Neutrophil (primary cell): ENCODE measurements around the gene CCDC83.
A peak's percentile ranks its signal among the peaks of the same experiment; 100 is the strongest.

ENCODE experiments used
- H3K27ac ChIP-seq: fragments of 200-600 bp; sonication (generic); 2 replicates; pipeline ENCODE4 v1.5.1; 2016; ENCODE audit warnings: mild to moderate bottlenecking, moderate library complexity
- H3K27me3 ChIP-seq: fragments of 200-600 bp; sonication (generic); 2 replicates; pipeline ENCODE4 v1.6.0; 2016; ENCODE audit warnings: mild to moderate bottlenecking
- H3K36me3 ChIP-seq: fragments of 200-600 bp; sonication (generic); 2 replicates; pipeline ENCODE4 v1.5.1; 2017
- H3K4me1 ChIP-seq, 2 experiments: fragments of 200-600 bp in 1 of 2; sonication (generic) in 1 of 2; 1 replicate in 1 of 2; 2 replicates in 1 of 2; pipeline versions ENCODE4 v1.5.1 to v1.6.1; 2013 to 2016; ENCODE audit warnings: low read depth in 1 of 2, low read length in 1 of 2, mild to moderate bottlenecking in 1 of 2, moderate library complexity in 1 of 2; ENCODE audit not compliant: control insufficient read depth in 1 of 2, insufficient read depth in 1 of 2
- H3K4me3 ChIP-seq, 2 experiments: fragments of 200-600 bp in 1 of 2; sonication (generic) in 1 of 2; 1 replicate in 1 of 2; 2 replicates in 1 of 2; pipeline ENCODE4 v1.5.1; 2013 to 2016; ENCODE audit warnings: low read depth in 1 of 2, low read length in 1 of 2, mild to moderate bottlenecking in 1 of 2, moderate library complexity in 1 of 2
- H3K9me3 ChIP-seq: fragments of 200-600 bp; sonication (generic); 2 replicates; pipeline ENCODE4 v1.5.1; 2016
- TF ChIP-seq, protein P1 (sequence below): fragments of 200-600 bp; sonication (generic); IDR thresholded peaks from 2 replicates; pipeline ENCODE4 v1.5.1; 2016; ENCODE audit warnings: antibody characterized with exemption

CCDC83 gene

GRCh38 chr11:85945296-85945695 lies 90.1 kb downstream of the CCDC83 start:
- Histone ChIP-seq H3K4me3 (peak overlapping the region in 1 of 2 experiments; percentile 5), H3K9me3 (no peaks in the 10 kb centered on the region), H3K27ac (no peak overlapping the region), H3K4me1 (peaks cover 15 to 24% of the 10 kb centered on the region in 2 experiments), H3K36me3 (no peaks in the 10 kb centered on the region), H3K27me3 (no peaks in the 10 kb centered on the region)
- TF ChIP-seq, protein P1, sequence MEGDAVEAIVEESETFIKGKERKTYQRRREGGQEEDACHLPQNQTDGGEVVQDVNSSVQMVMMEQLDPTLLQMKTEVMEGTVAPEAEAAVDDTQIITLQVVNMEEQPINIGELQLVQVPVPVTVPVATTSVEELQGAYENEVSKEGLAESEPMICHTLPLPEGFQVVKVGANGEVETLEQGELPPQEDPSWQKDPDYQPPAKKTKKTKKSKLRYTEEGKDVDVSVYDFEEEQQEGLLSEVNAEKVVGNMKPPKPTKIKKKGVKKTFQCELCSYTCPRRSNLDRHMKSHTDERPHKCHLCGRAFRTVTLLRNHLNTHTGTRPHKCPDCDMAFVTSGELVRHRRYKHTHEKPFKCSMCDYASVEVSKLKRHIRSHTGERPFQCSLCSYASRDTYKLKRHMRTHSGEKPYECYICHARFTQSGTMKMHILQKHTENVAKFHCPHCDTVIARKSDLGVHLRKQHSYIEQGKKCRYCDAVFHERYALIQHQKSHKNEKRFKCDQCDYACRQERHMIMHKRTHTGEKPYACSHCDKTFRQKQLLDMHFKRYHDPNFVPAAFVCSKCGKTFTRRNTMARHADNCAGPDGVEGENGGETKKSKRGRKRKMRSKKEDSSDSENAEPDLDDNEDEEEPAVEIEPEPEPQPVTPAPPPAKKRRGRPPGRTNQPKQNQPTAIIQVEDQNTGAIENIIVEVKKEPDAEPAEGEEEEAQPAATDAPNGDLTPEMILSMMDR: no peak

- no peaks in the 10 kb centered on the region for H3K36me3 ChIP-seq
These were observed 90.6 kb downstream of the CCDC83 start for GRCh38 chr11:85945788-85946187.

DNA sequence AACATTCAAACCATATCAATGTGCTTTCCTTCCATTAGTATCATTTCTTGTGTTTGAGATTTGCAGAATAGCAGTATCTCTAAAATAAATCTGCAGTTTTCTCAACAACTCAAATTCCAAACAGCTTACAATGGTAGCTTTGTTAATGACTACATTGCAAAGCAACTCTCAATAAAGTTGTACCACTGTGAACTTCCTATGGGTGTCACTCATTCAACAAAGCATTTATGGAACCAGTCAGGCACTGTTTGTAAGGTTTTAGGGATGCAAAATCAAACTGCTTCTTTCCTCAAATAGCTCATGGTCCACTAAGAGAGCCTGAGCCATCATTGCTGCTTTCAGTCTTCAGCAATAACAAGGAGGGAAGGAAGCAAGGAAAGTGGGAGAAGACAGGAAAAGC lies 91.0 kb downstream of the CCDC83 start:
- Histone ChIP-seq H3K4me1 (peaks cover 15 to 24% of the 10 kb centered on the region in 2 experiments), H3K4me3 (no peak overlapping the region), H3K27ac (no peak overlapping the region), H3K9me3 (no peaks in the 10 kb centered on the region), H3K36me3 (no peaks in the 10 kb centered on the region), H3K27me3 (no peaks in the 10 kb centered on the region)
- TF ChIP-seq, protein P1: no peak

More at GRCh38 chr11:85945788-85946187, 90.6 kb downstream of the CCDC83 start:
- no peak overlapping the region for H3K27ac ChIP-seq
- no peaks in the 10 kb centered on the region for H3K9me3 ChIP-seq
- TF ChIP-seq, protein P1: no peak
- H3K4me3 ChIP-seq: peak overlapping the region in 1 of 2 experiments; percentile 5
- no peaks in the 10 kb centered on the region for H3K27me3 ChIP-seq
- peaks cover 15 to 24% of the 10 kb centered on the region in 2 experiments for H3K4me1 ChIP-seq

- H3K4me3 ChIP-seq: no peak overlapping the region
- no peaks in the 10 kb centered on the region for H3K9me3 ChIP-seq
- peaks cover 15 to 24% of the 10 kb centered on the region in 2 experiments for H3K4me1 ChIP-seq
- H3K27me3 ChIP-seq: no peaks in the 10 kb centered on the region
- TF ChIP-seq, protein P1: no peak
- peak overlapping the region; percentile 35 for H3K27ac ChIP-seq
- no peaks in the 10 kb centered on the region for H3K36me3 ChIP-seq
These were observed 92.5 kb downstream of the CCDC83 start for GRCh38 chr11:85947431-85948272.

DNA sequence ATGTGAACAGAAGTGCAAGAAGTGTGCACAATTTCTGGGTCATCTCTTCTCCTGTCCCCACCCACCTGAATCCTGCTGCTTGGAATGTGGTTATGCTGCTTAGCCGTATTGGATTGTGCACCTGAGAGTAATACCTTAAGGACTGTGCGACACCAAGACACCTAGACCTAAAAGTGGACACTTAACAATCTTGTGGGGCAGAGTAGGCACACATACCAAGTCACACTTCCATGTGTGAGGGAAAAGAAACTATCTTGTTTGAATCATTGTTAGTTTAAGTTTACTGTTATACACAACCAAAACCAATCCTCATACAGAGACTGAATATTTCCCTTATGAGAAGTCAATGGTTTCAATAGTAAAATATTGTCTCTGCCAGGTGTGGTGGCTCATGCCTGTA lies 93.7 kb downstream of the CCDC83 start:
- no peaks in the 10 kb centered on the region for H3K9me3 ChIP-seq
- TF ChIP-seq, protein P1: no peak
- peaks cover 15 to 24% of the 10 kb centered on the region in 2 experiments for H3K4me1 ChIP-seq
- H3K27ac ChIP-seq: no peak overlapping the region
- no peak overlapping the region for H3K4me3 ChIP-seq
- H3K27me3 ChIP-seq: no peaks in the 10 kb centered on the region
- H3K36me3 ChIP-seq: peaks cover 4% of the 10 kb centered on the region
